A673 (cell line): ENCODE measurements around the gene ATF6.

Source experiments
- CTCF ChIP-seq: fragments of 300-800, 200-600 bp; sonication (generic); conservative IDR thresholded peaks from 2 replicates; pipeline ENCODE4 v1.5.1; 2017; ENCODE audit warnings: low read depth, mild to moderate bottlenecking, antibody characterized with exemption, low read length, moderate library complexity, mixed read lengths
- EZH2 ChIP-seq: fragments of 200-600 bp; sonication (generic); IDR thresholded peaks from 2 replicates; pipeline ENCODE4 v1.6.1; 2017; ENCODE audit warnings: borderline replicate concordance, low read depth, mild to moderate bottlenecking, mixed read lengths, antibody characterized with exemption, low read length; ENCODE audit not compliant: poor library complexity, severe bottlenecking

GRCh38 chr1:162010175-162010506 is 244.0 kb downstream of the ATF6 start:
- no peak for TF ChIP-seq CTCF
- TF ChIP-seq EZH2: no peak
